IMR-90 (cell line): ENCODE results near the gene CCDC148. TPM values are rescaled to one million over a fixed set of nuclear protein-coding genes. Genes with fewer than 3 reads are reported as not detected.

Source experiments
- ATAC-seq: fragments of 200-7000 bp; cut with Tn5 transposase; 2 replicates; pipeline ENCODE4 v1.9.1; 2020; ENCODE audit warnings: low read depth, mild to moderate bottlenecking, moderate library complexity
- BruUV-seq: library from RNA; stranded (reverse); fragments of 400-500 nt; replicated peaks from 2 replicates; lab custom pipeline; 2021; lab: Mats Ljungman, UMichigan
- CTCF ChIA-PET: fragments of 300-600 bp; formaldehyde crosslinking; extraction: SDS; loops from one replicate; lab custom pipeline; 2021; ENCODE audit warnings: antibody characterized with exemption; lab: Yijun Ruan, JAX
- POLR2A ChIA-PET: fragments of 300-600 bp; sonication (Branson Sonifier 250); formaldehyde crosslinking; loops from one replicate; lab custom pipeline; 2022; ENCODE audit warnings: antibody characterized with exemption; ENCODE audit not compliant: unreplicated experiment; lab: Charles Lee
- DNase-seq: peaks from one replicate; pipeline ENCODE4 v3.0.0; 2013
- H2AFZ ChIP-seq: replicated peaks from 2 replicates; pipeline ENCODE3; 2013; ENCODE audit warnings: low read length, mild to moderate bottlenecking; ENCODE audit not compliant: poor library complexity
- H2AK5ac ChIP-seq: 2 replicates; pipeline ENCODE4 v1.6.1; 2013; ENCODE audit warnings: low read depth, low read length, inconsistent platforms
- H2AK9ac ChIP-seq: replicated peaks from 2 replicates; pipeline ENCODE3; 2013; ENCODE audit warnings: mild to moderate bottlenecking, low read depth, low read length, moderate library complexity; ENCODE audit not compliant: poor library complexity
- H2BK120ac ChIP-seq: 2 replicates; pipeline ENCODE4 v1.6.1; 2013; ENCODE audit warnings: low read depth, low read length, inconsistent platforms
- H2BK15ac ChIP-seq: 3 replicates; pipeline ENCODE4 v1.6.1; 2013; ENCODE audit warnings: low read depth, low read length, inconsistent platforms
- H2BK20ac ChIP-seq: 2 replicates; pipeline ENCODE4 v1.6.1; 2013; ENCODE audit warnings: low read depth, mild to moderate bottlenecking, inconsistent platforms, low read length, moderate library complexity
- H2BK5ac ChIP-seq: 2 replicates; pipeline ENCODE4 v1.6.1; 2013; ENCODE audit warnings: mild to moderate bottlenecking, low read depth, low read length, inconsistent platforms; ENCODE audit not compliant: poor library complexity, severe bottlenecking
- H3K14ac ChIP-seq: replicated peaks from 2 replicates; pipeline ENCODE4 v1.6.1; 2013; ENCODE audit warnings: low read depth, low read length, inconsistent platforms
- H3K18ac ChIP-seq: 2 replicates; pipeline ENCODE4 v1.6.1; 2013; ENCODE audit warnings: low read depth, low read length, control low read depth
- H3K23ac ChIP-seq: 2 replicates; pipeline ENCODE4 v1.6.1; 2013; ENCODE audit warnings: low read depth, low read length, inconsistent platforms
- H3K27ac ChIP-seq: 2 replicates; pipeline ENCODE4 v1.5.1; 2013; ENCODE audit warnings: mild to moderate bottlenecking, control low read depth, low read length; ENCODE audit not compliant: insufficient read depth
- H3K27me3 ChIP-seq: 2 replicates; pipeline ENCODE4 v1.6.1; 2013; ENCODE audit warnings: low read length; ENCODE audit not compliant: control insufficient read depth, insufficient read depth
- H3K36me3 ChIP-seq: 2 replicates; pipeline ENCODE4 v1.6.1; 2013; ENCODE audit warnings: low read length, mixed read lengths; ENCODE audit not compliant: control insufficient read depth, insufficient read depth
- H3K4ac ChIP-seq: 2 replicates; pipeline ENCODE4 v1.6.1; 2013; ENCODE audit warnings: low read depth, low read length, inconsistent platforms
- H3K4me1 ChIP-seq: 2 replicates; pipeline ENCODE4 v1.6.1; 2013; ENCODE audit warnings: low read length, mixed read lengths; ENCODE audit not compliant: control insufficient read depth, insufficient read depth
- H3K4me2 ChIP-seq: 2 replicates; pipeline ENCODE4 v1.6.1; 2013; ENCODE audit warnings: low read depth, mild to moderate bottlenecking, control low read depth, low read length, moderate library complexity
- H3K4me3 ChIP-seq: 2 replicates; pipeline ENCODE4 v1.5.1; 2013; ENCODE audit warnings: low read depth, mild to moderate bottlenecking, control low read depth, low read length, moderate library complexity; ENCODE audit not compliant: insufficient read depth
- H3K56ac ChIP-seq: 2 replicates; pipeline ENCODE4 v1.6.1; 2013; ENCODE audit warnings: low read length, inconsistent platforms; ENCODE audit not compliant: insufficient read depth; ENCODE audit errors: extremely low read depth
- H3K79me1 ChIP-seq, 2 experiments: 2 replicates each; pipeline ENCODE4 v1.6.1; 2013; ENCODE audit warnings: low read length in 2 of 2, inconsistent platforms in 1 of 2, low read depth in 1 of 2
- H3K9ac ChIP-seq: 2 replicates; pipeline ENCODE4 v1.6.1; 2013; ENCODE audit warnings: low read depth, low read length, control low read depth
- H3K9me1 ChIP-seq: 2 replicates; pipeline ENCODE4 v1.6.1; 2013; ENCODE audit warnings: low read length, inconsistent platforms; ENCODE audit not compliant: insufficient read depth
- H3K9me3 ChIP-seq: 2 replicates; pipeline ENCODE4 v1.6.1; 2013; ENCODE audit warnings: low read length; ENCODE audit not compliant: control insufficient read depth, insufficient read depth
- H4K20me1 ChIP-seq: 2 replicates; pipeline ENCODE4 v1.6.1; 2013; ENCODE audit warnings: low read length, inconsistent platforms; ENCODE audit not compliant: insufficient read depth
- H4K5ac ChIP-seq: 2 replicates; pipeline ENCODE4 v1.6.1; 2013; ENCODE audit warnings: mild to moderate bottlenecking, low read depth, low read length, control low read depth
- H4K8ac ChIP-seq, 2 experiments: 2 replicates each; pipeline ENCODE4 v1.6.1; 2013; ENCODE audit warnings: low read depth in 2 of 2, low read length in 2 of 2, control low read depth in 1 of 2, inconsistent platforms in 1 of 2
- H4K91ac ChIP-seq: 2 replicates; pipeline ENCODE4 v1.6.1; 2013; ENCODE audit warnings: low read depth, low read length, inconsistent platforms; ENCODE audit not compliant: insufficient read depth
- BHLHE40 ChIP-seq: fragments of 150-350 bp; IDR thresholded peaks from 2 replicates; pipeline ENCODE4 v1.6.1; 2016; ENCODE audit warnings: mild to moderate bottlenecking, low read depth, low read length
- CEBPB ChIP-seq: IDR thresholded peaks from 2 replicates; pipeline ENCODE4 v1.6.1; 2012; ENCODE audit warnings: low read depth, low read length, improper control_type of control experiment
- ELK1 ChIP-seq: fragments of 150-350 bp; IDR thresholded peaks from 2 replicates; pipeline ENCODE4 v1.6.1; 2016; ENCODE audit warnings: low read depth, mild to moderate bottlenecking, low read length, moderate library complexity, borderline replicate concordance
- MAFK ChIP-seq: IDR thresholded peaks from 2 replicates; pipeline ENCODE4 v1.6.1; 2012; ENCODE audit warnings: low read depth, low read length, improper control_type of control experiment
- MAZ ChIP-seq: IDR thresholded peaks from 2 replicates; pipeline ENCODE4 v1.6.1; 2012; ENCODE audit warnings: low read depth, mild to moderate bottlenecking, low read length, improper control_type of control experiment, moderate library complexity, borderline replicate concordance
- MXI1 ChIP-seq: IDR thresholded peaks from 2 replicates; pipeline ENCODE4 v1.6.1; 2012; ENCODE audit warnings: low read depth, mild to moderate bottlenecking, low read length, moderate library complexity, borderline replicate concordance
- NFE2L2 ChIP-seq: fragments of 150-350 bp; IDR thresholded peaks from 2 replicates; pipeline ENCODE4 v1.6.1; 2016; ENCODE audit warnings: low read depth, mild to moderate bottlenecking, low read length
- POLR2A ChIP-seq: IDR thresholded peaks from 2 replicates; pipeline ENCODE4 v1.6.1; 2012; ENCODE audit warnings: mild to moderate bottlenecking, low read depth, low read length
- RFX5 ChIP-seq: IDR thresholded peaks from 2 replicates; pipeline ENCODE4 v1.8.0; 2012; ENCODE audit warnings: low read depth, mild to moderate bottlenecking, low read length, moderate library complexity
- WGBS, 2 experiments: methylation state at CpG; one replicate each; pipeline versions ENCODE4 v1.1.5 to v1.1.7; 2013; ENCODE audit warnings: missing lambda C conversion rate in 2 of 2; ENCODE audit not compliant: insufficient read length in 1 of 2; ENCODE audit errors: extremely low coverage in 2 of 2; 5-methylcytosine and 5-hydroxymethylcytosine counted together
- dilution Hi-C: fragments of 300-500 bp; cut with HindIII; formaldehyde crosslinking; loops from one replicate; pipeline ENCODE4 v1.14.3; 2018; ENCODE audit warnings: low sequenced_read_pairs; ENCODE audit not compliant: unreplicated experiment
- in situ Hi-C: fragments of 300-500 bp; cut with MboI; formaldehyde crosslinking; loops from 3 replicates; pipeline ENCODE4 v1.14.3; 2019; ENCODE audit warnings: low sequenced_read_pairs, inconsistent platforms, mixed read lengths
- intact Hi-C: fragments of 100-400 bp; cut with micrococcal nuclease; formaldehyde crosslinking; loops from 2 replicates; pipeline ENCODE4 v1.10.0; 2022
- polyA plus RNA-seq, 3 experiments: library from polyadenylated mRNA; depleted of rRNA; stranded (reverse); fragments of >200 nt; gene quantifications; 2 replicates each; pipeline ENCODE4 v1.2.3, GENCODE V29; 2012; ENCODE audit warnings: low replicate concordance in 1 of 3
- total RNA-seq: library from RNA; depleted of rRNA; stranded (reverse); fragments of >200 nt; gene quantifications from 2 replicates; pipeline ENCODE4 v1.2.3, GENCODE V29; 2012

CCDC148 gene
- total and polyA plus RNA-seq, 2 of the 4 experiments (the other 2 are of a cell fraction): 0.18 to 0.31 TPM

GRCh38 chr2:158489366-158490112 lies 33.0 kb upstream of the CCDC148 start:
- Histone ChIP-seq H3K27ac (no peak overlapping the region), H2AK9ac (no peak overlapping the region), H3K18ac (no peak overlapping the region), H2BK120ac (no peak overlapping the region), H4K8ac (no peak overlapping the region), H2AFZ (no peak overlapping the region), H4K91ac (no peak overlapping the region), H3K23ac (no peak overlapping the region), H2BK20ac (no peak overlapping the region), H3K56ac (no peak overlapping the region), H3K9ac (no peak overlapping the region), H3K4me1 (peaks cover 10% of the 10 kb centered on the region), H3K14ac (no peak overlapping the region), H3K36me3 (no peaks in the 10 kb centered on the region), H3K4ac (no peak overlapping the region), H3K27me3 (no peaks in the 10 kb centered on the region), H4K5ac (no peak overlapping the region), H2BK5ac (no peak overlapping the region), H2BK15ac (no peak overlapping the region), H3K9me1 (peaks cover 15% of the 10 kb centered on the region), H3K79me1 (peaks cover 32 to 52% of the 10 kb centered on the region in 2 experiments), H4K20me1 (peaks cover 10% of the 10 kb centered on the region; the same call in 1 of the 2 replicates), H2AK5ac (no peak overlapping the region), H3K9me3 (no peaks in the 10 kb centered on the region), H3K4me3 (no peak overlapping the region), H3K4me2 (no peak overlapping the region)
- intact Hi-C loops (loop anchor here (5.0 kb wide), 1 partner anchor 98 kb away; no protein-coding TSS in a partner anchor), in situ Hi-C loops (no loop called here), dilution Hi-C loops (no loop called here)
- ATAC-seq (no peak), DNase-seq (no peak)
- no TSS peak for BruUV-seq
- TF ChIP-seq MAZ (no peak), BHLHE40 (no peak), NFE2L2 (no peak), MXI1 (no peak), CEBPB (no peak), RFX5 (no peak), MAFK (no peak), POLR2A (no peak), ELK1 (no peak)
- POLR2A ChIA-PET: no interaction called here
- whole genome bisulfite sequencing, 2 experiments: no CpG with 5 or more reads among the region's 6 CpGs
- CTCF ChIA-PET: interaction anchor here (1.3 kb wide), 1 partner anchor 9 kb away, joined by 3 read pairs; no protein-coding TSS in a partner anchor
